ENCODE results near the gene VEZT. TPM values are rescaled to one million over a fixed set of nuclear protein-coding genes. Genes with fewer than 3 reads are reported as not detected.

The VEZT gene
- total RNA-seq, 2 experiments from 2014 or later, result 57.7 to 77.1 TPM

GRCh38 chr12:95200128-95200894 lies 17.3 kb upstream of the VEZT start:
- BruUV-seq (replicated peaks), result no TSS peak
- peaks cover 50% of the 10 kb centered on the region for H3K79me2 ChIP-seq (ENCODE audit: insufficient read depth, low read depth, low read length)
- peak overlapping the region; percentile 62 for H3K4me2 ChIP-seq (ENCODE audit: low read length)
- DNase-seq (ENCODE audit: low spot score), result no peak
- peak overlapping the region; percentile 7 for H3K4me3 ChIP-seq (ENCODE audit: low read depth, low read length, poor library complexity, severe bottlenecking)
- ChIA-PET CTCF (ENCODE audit: unreplicated experiment) (interaction anchor here (0.8 kb wide), 1 partner anchor 83 kb away, joined by 3 read pairs; no protein-coding TSS in a partner anchor), POLR2A (interaction anchor here (0.6 to 5.9 kb wide), 9 partner anchors 9 to 1142 kb away, joined by 3 to 44 read pairs (median 4); partner anchors contain the start of genes FGD6 and VEZT)
- H3K27ac ChIP-seq (ENCODE audit: low read depth, low read length, poor library complexity, severe bottlenecking), result peak overlapping the region; percentile 9
- intact Hi-C loops (cut with micrococcal nuclease; ENCODE audit: unreplicated experiment), result no loop called here
- H4K20me1 ChIP-seq (ENCODE audit: insufficient read depth, low read length), result no peaks in the 10 kb centered on the region
- H3K36me3 ChIP-seq (ENCODE audit: insufficient read depth, low read length), result no peaks in the 10 kb centered on the region; the same call in 1 of the 2 replicates
- no peaks in the 10 kb centered on the region for H3K9me2 ChIP-seq (ENCODE audit: insufficient read depth, low read length)
- peaks cover 84% of the 10 kb centered on the region for H3K4me1 ChIP-seq (ENCODE audit: insufficient read depth, low read length, poor library complexity, severe bottlenecking)
- H2AFZ ChIP-seq (ENCODE audit: low read length), result peak overlapping the region; percentile 73; the same call in 1 of the 2 replicates
- H3K9me3 ChIP-seq (ENCODE audit: low read length), result no peaks in the 10 kb centered on the region
- TF ChIP-seq CTCF (conservative IDR thresholded peaks at IDR 0.05; ENCODE audit: low read length) (no peak), EZH2phosphoT487 (IDR thresholded peaks at IDR 0.05; ENCODE audit: borderline replicate concordance, low read depth, low read length) (no peak)

GRCh38 chr12:95201056-95201670 lies 16.4 kb upstream of the VEZT start:
- peak overlapping the region; percentile 7 for H3K4me3 ChIP-seq (ENCODE audit: low read depth, low read length, poor library complexity, severe bottlenecking)
- POLR2A ChIA-PET, result interaction anchor here (0.6 to 5.9 kb wide), 8 partner anchors 10 to 742 kb away, joined by 3 to 44 read pairs (median 3); partner anchors contain the start of genes AMDHD1, CCDC38, FGD6 and VEZT
- H3K4me1 ChIP-seq (ENCODE audit: insufficient read depth, low read length, poor library complexity, severe bottlenecking), result peaks cover 86% of the 10 kb centered on the region
- H3K9me2 ChIP-seq (ENCODE audit: insufficient read depth, low read length), result no peaks in the 10 kb centered on the region
- CTCF ChIA-PET (ENCODE audit: unreplicated experiment), result no interaction called here
- H3K4me2 ChIP-seq (ENCODE audit: low read length), result peak overlapping the region; percentile 62
- peaks cover 50% of the 10 kb centered on the region for H3K79me2 ChIP-seq (ENCODE audit: insufficient read depth, low read depth, low read length)
- TF ChIP-seq EZH2phosphoT487 (IDR thresholded peaks at IDR 0.05; ENCODE audit: borderline replicate concordance, low read depth, low read length), result no peak
- TF ChIP-seq CTCF (conservative IDR thresholded peaks at IDR 0.05; ENCODE audit: low read length), result no peak
- no TSS peak for BruUV-seq (replicated peaks)
- no peaks in the 10 kb centered on the region for H4K20me1 ChIP-seq (ENCODE audit: insufficient read depth, low read length)
- H3K27ac ChIP-seq (ENCODE audit: low read depth, low read length, poor library complexity, severe bottlenecking), result no peak overlapping the region
- no peaks in the 10 kb centered on the region for H3K9me3 ChIP-seq (ENCODE audit: low read length)
- no peaks in the 10 kb centered on the region; the same call in 1 of the 2 replicates for H3K36me3 ChIP-seq (ENCODE audit: insufficient read depth, low read length)
- H2AFZ ChIP-seq (ENCODE audit: low read length), result no peak overlapping the region; the same call in 1 of the 2 replicates
- intact Hi-C loops (cut with micrococcal nuclease; ENCODE audit: unreplicated experiment), result loop anchor here (1.0 kb wide), 1 partner anchor 15 kb away; no protein-coding TSS in a partner anchor
- DNase-seq (ENCODE audit: low spot score), result no peak

Measured in OCI-LY7 (cell line).